HEK293T (cell line): ENCODE results near the gene INPP5A.

Experiments used
- ELF4 ChIP-seq: fragments of 450-650 bp; IDR thresholded peaks from 2 replicates; pipeline ENCODE4 v1.6.1; 2017; ENCODE audit warnings: antibody characterized with exemption
- FOXA1 ChIP-seq: fragments of 450-650 bp; IDR thresholded peaks from 2 replicates; pipeline ENCODE4 v1.6.1; 2016; ENCODE audit warnings: mild to moderate bottlenecking
- FOXK2 ChIP-seq: fragments of 450-650 bp; IDR thresholded peaks from 2 replicates; pipeline ENCODE4 v1.6.1; 2016; ENCODE audit warnings: mild to moderate bottlenecking
- FOXM1 ChIP-seq: fragments of 450-650 bp; IDR thresholded peaks from 2 replicates; pipeline ENCODE4 v1.6.1; 2017; ENCODE audit warnings: mild to moderate bottlenecking, borderline replicate concordance
- HDGF ChIP-seq: fragments of 450-650 bp; IDR thresholded peaks from 2 replicates; pipeline ENCODE4 v1.6.1; 2017; ENCODE audit warnings: antibody characterized with exemption, borderline replicate concordance
- NFRKB ChIP-seq: fragments of 450-650 bp; IDR thresholded peaks from 2 replicates; pipeline ENCODE4 v1.6.1; 2016; ENCODE audit warnings: mild to moderate bottlenecking, moderate library complexity
- SUZ12 ChIP-seq: fragments of 450-650 bp; IDR thresholded peaks from 2 replicates; pipeline ENCODE4 v1.6.1; 2016; ENCODE audit warnings: mild to moderate bottlenecking
- TARDBP ChIP-seq: fragments of 450-650 bp; IDR thresholded peaks from 2 replicates; pipeline ENCODE4 v1.6.1; 2016
- TF ChIP-seq, protein P1 (sequence below): fragments of 450-650 bp; IDR thresholded peaks from 2 replicates; pipeline ENCODE4 v1.6.1; 2016

DNA sequence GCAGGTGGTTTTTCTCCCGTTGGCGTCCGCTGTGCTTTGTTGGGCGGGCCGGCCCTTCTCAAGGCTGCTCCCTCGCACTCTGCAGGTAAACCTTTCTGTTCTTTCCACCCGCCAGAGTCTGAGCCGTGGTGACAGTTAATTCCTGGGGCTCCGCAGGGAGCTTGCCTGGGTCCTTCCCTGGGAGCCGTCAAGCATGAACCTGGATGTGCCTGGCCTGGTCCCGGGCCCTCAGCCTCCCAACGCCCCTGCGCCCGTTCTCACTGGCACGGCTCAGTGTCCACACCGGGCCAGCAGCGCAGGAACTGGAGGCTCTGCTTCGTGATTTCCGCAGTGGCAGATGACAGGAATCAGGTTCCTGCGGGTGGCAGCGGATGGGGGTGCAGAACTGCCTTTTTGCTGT, 259.3 kb downstream of the INPP5A start:
- TF ChIP-seq TARDBP (no peak), FOXA1 (no peak), SUZ12 (no peak), FOXK2 (no peak), FOXM1 (no peak), HDGF (no peak), NFRKB (no peak), ELF4 (no peak)
- TF ChIP-seq, protein P1, sequence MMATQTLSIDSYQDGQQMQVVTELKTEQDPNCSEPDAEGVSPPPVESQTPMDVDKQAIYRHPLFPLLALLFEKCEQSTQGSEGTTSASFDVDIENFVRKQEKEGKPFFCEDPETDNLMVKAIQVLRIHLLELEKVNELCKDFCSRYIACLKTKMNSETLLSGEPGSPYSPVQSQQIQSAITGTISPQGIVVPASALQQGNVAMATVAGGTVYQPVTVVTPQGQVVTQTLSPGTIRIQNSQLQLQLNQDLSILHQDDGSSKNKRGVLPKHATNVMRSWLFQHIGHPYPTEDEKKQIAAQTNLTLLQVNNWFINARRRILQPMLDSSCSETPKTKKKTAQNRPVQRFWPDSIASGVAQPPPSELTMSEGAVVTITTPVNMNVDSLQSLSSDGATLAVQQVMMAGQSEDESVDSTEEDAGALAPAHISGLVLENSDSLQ, result no peak
